ENCODE results near the gene BABAM2.

DNA sequence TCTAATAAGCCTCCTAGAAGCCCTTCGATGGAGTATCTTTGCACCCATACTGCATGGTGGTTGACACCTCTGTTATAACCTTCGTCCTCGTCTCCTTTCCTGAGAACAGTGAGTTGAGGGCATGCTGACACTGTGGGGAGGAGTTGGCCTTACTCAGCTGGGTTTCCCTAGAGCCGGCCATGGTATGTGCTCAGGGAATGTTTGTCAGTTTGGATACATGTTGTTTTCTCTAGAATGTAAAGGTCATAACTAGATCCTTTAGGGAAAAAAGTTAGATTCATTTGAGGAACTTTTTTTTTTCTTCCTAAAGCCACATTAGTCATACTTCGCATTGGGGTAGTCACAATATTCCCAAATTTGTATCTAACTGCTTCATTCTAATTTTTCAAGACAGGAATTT is 396.1 kb downstream of the BABAM2 start:
- TF ChIP-seq, protein P1, sequence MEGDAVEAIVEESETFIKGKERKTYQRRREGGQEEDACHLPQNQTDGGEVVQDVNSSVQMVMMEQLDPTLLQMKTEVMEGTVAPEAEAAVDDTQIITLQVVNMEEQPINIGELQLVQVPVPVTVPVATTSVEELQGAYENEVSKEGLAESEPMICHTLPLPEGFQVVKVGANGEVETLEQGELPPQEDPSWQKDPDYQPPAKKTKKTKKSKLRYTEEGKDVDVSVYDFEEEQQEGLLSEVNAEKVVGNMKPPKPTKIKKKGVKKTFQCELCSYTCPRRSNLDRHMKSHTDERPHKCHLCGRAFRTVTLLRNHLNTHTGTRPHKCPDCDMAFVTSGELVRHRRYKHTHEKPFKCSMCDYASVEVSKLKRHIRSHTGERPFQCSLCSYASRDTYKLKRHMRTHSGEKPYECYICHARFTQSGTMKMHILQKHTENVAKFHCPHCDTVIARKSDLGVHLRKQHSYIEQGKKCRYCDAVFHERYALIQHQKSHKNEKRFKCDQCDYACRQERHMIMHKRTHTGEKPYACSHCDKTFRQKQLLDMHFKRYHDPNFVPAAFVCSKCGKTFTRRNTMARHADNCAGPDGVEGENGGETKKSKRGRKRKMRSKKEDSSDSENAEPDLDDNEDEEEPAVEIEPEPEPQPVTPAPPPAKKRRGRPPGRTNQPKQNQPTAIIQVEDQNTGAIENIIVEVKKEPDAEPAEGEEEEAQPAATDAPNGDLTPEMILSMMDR (conservative IDR thresholded peaks at IDR 0.05) = no peak
- no peak for TF ChIP-seq EZH2 (IDR thresholded peaks at IDR 0.05; ENCODE audit: low read depth)
